Breast epithelium (tissue), 4 donors: Measurements from ENCODE around the gene PCDH1. TPM values are rescaled to one million over a fixed set of nuclear protein-coding genes. Genes with fewer than 3 reads are reported as not detected.

ENCODE experiments used
- DNase-seq, 2 donors: peaks; one replicate each; pipeline ENCODE4 v3.0.0-alpha.2; 2019; ENCODE audit warnings: low spot score in 2 of 2
- H3K27ac ChIP-seq, 2 donors: fragments of 200-600 bp; sonication (generic) in 1 of 2; one replicate each; pipeline ENCODE4 v1.5.1; 2016 to 2019; ENCODE audit warnings: mild to moderate bottlenecking in 1 of 2
- H3K27me3 ChIP-seq, 2 donors: fragments of 200-600 bp; sonication (generic) in 1 of 2; one replicate each; pipeline versions ENCODE4 v1.5.1 to v1.6.0; 2017 to 2019; ENCODE audit warnings: control low read depth in 1 of 2, mild to moderate bottlenecking in 1 of 2
- H3K36me3 ChIP-seq: fragments of 200-600 bp; one replicate; pipeline ENCODE4 v1.5.1; 2019
- H3K4me1 ChIP-seq, 2 donors: fragments of 200-600 bp; sonication (generic); one replicate each; pipeline ENCODE4 v1.5.1; 2016 to 2019; ENCODE audit warnings: control low read depth in 1 of 2
- H3K4me3 ChIP-seq, 3 donors: fragments of 200-600 bp; sonication (generic); 1 replicate in 2 of 3; 2 replicates in 1 of 3; pipeline ENCODE4 v1.5.1; 2016 to 2019; ENCODE audit warnings: mild to moderate bottlenecking in 3 of 3, moderate library complexity in 2 of 3
- H3K9me3 ChIP-seq, 2 donors: fragments of 200-600 bp; sonication (generic) in 1 of 2; one replicate each; pipeline ENCODE4 v1.5.1; 2016 to 2019; ENCODE audit warnings: control low read depth in 1 of 2
- CTCF ChIP-seq, 3 donors: fragments of 450-650 bp; IDR thresholded peaks; one replicate each; pipeline ENCODE4 v1.5.1; 2016 to 2017; ENCODE audit warnings: antibody characterized with exemption in 3 of 3, mild to moderate bottlenecking in 3 of 3, moderate library complexity in 3 of 3
- POLR2A ChIP-seq: fragments of 450-650 bp; IDR thresholded peaks from one replicate; pipeline ENCODE4 v1.6.1; 2016; ENCODE audit warnings: antibody characterized with exemption, mild to moderate bottlenecking, moderate library complexity
- POLR2AphosphoS5 ChIP-seq, 3 donors: sonication (generic); formaldehyde crosslinking; IDR thresholded peaks; one replicate each; pipeline ENCODE4 v1.6.1; 2017; ENCODE audit warnings: antibody characterized with exemption in 3 of 3
- intact Hi-C: fragments of 100-400 bp; cut with DNase I; formaldehyde crosslinking; loops from one replicate; pipeline ENCODE4 v1.15.1; 2023; ENCODE audit warnings: low total_unique reads
- total RNA-seq, 3 donors: library from RNA; depleted of rRNA; stranded (reverse); fragments of >200 nt; gene quantifications; one replicate each; pipeline ENCODE4 v1.1.0, GENCODE V29; 2016

Gene PCDH1
- total RNA-seq, 3 donors from 2014 or later = 28.3 to 72.7 (median 65.9) TPM

GRCh38 chr5:141883184-141883891, 5.1 kb upstream of the PCDH1 start:
- TF ChIP-seq POLR2A (no peak), POLR2AphosphoS5 (IDR thresholded peaks at IDR 0.05) (no peak), CTCF (IDR thresholded peaks at IDR 0.05) (no peak)
- H3K4me1 ChIP-seq = peaks cover 0 to 11% of the 10 kb centered on the region in 2 donors
- no peak overlapping the region for H3K27ac ChIP-seq
- peaks cover 3 to 18% of the 10 kb centered on the region in 2 donors for H3K27me3 ChIP-seq
- intact Hi-C loops = no loop called here
- no peaks in the 10 kb centered on the region for H3K9me3 ChIP-seq
- no peak overlapping the region for H3K4me3 ChIP-seq
- no peak for DNase-seq
- H3K36me3 ChIP-seq = no peaks in the 10 kb centered on the region

GRCh38 chr5:141882594-141883183, 4.5 kb upstream of the PCDH1 start:
- Histone ChIP-seq H3K27me3 (peaks cover 3 to 18% of the 10 kb centered on the region in 2 donors), H3K36me3 (no peaks in the 10 kb centered on the region), H3K4me3 (no peak overlapping the region), H3K27ac (no peak overlapping the region), H3K9me3 (no peaks in the 10 kb centered on the region), H3K4me1 (peaks cover 0 to 11% of the 10 kb centered on the region in 2 donors)
- no peak for TF ChIP-seq CTCF (IDR thresholded peaks at IDR 0.05)
- no peak for TF ChIP-seq POLR2AphosphoS5 (IDR thresholded peaks at IDR 0.05)
- no peak for DNase-seq
- intact Hi-C loops = no loop called here

GRCh38 chr5:141881886-141882285, 3.7 kb upstream of the PCDH1 start:
- Histone ChIP-seq H3K9me3 (no peaks in the 10 kb centered on the region), H3K4me1 (peaks cover 0 to 11% of the 10 kb centered on the region in 2 donors), H3K27me3 (peaks cover 3 to 18% of the 10 kb centered on the region in 2 donors), H3K36me3 (no peaks in the 10 kb centered on the region), H3K4me3 (no peak overlapping the region), H3K27ac (peak overlapping the region in 1 of 2 donors; percentile 56)
- intact Hi-C loops = no loop called here
- TF ChIP-seq POLR2AphosphoS5 (IDR thresholded peaks at IDR 0.05) (no peak), POLR2A (no peak), CTCF (IDR thresholded peaks at IDR 0.05) (no peak)
- no peak for DNase-seq

GRCh38 chr5:141880961-141881801, 3.0 kb upstream of the PCDH1 start:
- Histone ChIP-seq H3K36me3 (no peaks in the 10 kb centered on the region), H3K4me1 (peaks cover 0 to 11% of the 10 kb centered on the region in 2 donors), H3K27ac (peak overlapping the region in 1 of 2 donors; percentile 71), H3K9me3 (no peaks in the 10 kb centered on the region), H3K4me3 (no peak overlapping the region), H3K27me3 (peaks cover 5 to 18% of the 10 kb centered on the region in 2 donors)
- intact Hi-C loops = no loop called here
- DNase-seq = no peak
- TF ChIP-seq CTCF (IDR thresholded peaks at IDR 0.05) = no peak
- no peak for TF ChIP-seq POLR2A
- TF ChIP-seq POLR2AphosphoS5 (IDR thresholded peaks at IDR 0.05) = no peak
